Hippocampal formation (tissue), 2 donors: ENCODE measurements around the gene GALNTL6.
"Not testable (repeated sequence)": the region's sequence is repeated elsewhere in the genome, so short reads cannot be mapped to it uniquely, and the experiment has no call there.

ENCODE experiments used
- DNase-seq, 2 donors: peaks; one replicate each; lab custom pipeline; 2025; lab: John Stamatoyannopoulos, UW

The GALNTL6 gene

GRCh38 chr4:172868271-172868670 lies 1055.1 kb downstream of the GALNTL6 start:
- DNase-seq: no peak

DNA sequence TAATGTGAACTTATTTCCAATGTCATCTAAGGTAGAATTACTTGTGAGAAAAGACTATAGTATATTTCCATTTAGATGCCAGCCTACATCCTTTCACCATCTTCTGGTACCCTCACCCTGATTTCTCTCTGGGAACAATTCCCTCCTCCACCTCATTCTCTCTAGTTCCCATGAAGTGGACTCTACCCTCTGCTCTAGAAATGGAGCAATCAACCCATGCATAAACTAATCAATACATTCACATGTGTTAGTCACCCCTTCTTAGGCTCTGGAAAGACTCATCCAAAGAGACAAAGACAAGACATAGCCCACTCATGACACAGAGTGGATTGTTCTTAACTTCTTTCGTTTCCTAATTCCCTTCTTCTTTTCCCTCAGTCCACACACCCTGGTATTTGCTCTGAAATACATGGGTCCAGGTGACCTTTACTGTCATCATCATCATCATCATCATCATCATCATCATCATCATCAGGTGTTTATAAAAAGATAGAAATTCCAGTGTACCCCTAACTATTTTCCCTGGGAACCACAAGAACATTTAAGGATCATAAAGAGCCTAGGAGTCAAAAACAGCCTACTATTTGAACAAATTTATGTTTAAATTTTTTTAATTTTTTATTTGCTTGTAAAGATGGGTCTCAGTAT lies 1056.5 kb downstream of the GALNTL6 start:
- no peak for DNase-seq

- no peak for DNase-seq
Measured at GRCh38 chr4:172871381-172871780, 1058.2 kb downstream of the GALNTL6 start.

DNA sequence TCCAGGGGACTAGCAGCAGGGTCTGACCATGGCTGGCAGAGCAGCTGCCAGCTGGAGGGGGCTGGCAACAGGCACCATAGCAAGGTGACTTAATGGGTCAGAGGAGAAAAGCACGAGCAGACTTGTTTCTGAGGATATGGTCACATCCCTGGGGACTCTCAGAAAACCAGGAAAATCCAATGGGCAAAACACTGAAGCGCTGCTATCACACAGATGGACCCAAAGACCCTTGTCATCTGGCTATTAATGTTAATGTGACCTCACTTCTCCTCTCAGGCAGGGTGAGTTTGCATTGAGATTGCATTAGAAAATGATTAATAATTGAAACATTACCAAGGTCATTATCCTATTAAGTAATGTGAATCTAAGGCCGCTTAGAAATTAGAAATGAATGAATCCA lies 1061.7 kb downstream of the GALNTL6 start:
- DNase-seq: no peak

DNA sequence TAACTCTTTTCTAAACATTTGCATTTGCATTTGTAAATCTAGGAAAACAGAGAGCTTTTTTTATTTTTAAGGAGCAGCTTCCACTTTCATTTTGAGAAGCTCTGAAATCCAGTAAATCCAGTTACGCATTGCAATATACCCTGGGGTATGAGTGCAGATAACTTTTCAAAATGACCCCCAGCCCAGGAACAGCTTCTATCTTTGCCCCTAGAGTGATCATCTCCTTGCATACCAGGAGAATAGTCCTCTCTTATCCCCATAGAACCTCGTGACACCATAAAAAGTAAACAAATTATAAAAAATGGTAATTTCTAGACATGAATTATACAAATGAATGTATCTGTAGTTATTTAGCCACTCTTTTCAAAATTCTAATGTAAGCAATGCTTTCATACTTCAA lies 1063.2 kb downstream of the GALNTL6 start:
- no peak for DNase-seq

DNA sequence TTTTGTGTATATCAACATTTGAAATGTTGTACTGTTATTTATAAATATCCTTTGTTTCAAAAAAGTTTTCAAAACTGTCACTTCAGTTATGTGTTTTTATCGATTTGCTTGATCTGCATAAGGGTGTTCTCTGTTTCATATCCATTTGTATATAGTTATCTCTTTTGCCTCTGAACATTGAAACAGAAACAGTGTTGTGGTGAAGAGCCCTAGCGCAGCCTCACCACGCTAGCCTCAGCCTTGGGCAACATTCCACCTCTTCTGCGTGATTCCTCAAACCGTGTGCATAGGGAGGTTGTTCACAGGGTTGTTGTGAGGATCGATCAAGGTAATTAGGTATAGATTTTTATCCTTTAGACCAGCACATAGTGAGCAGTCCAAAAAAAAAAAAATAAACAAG lies 1068.4 kb downstream of the GALNTL6 start:
- DNase-seq: no peak

GRCh38 chr4:172887358-172887757 lies 1074.2 kb downstream of the GALNTL6 start:
- not testable (repeated sequence) for DNase-seq

DNA sequence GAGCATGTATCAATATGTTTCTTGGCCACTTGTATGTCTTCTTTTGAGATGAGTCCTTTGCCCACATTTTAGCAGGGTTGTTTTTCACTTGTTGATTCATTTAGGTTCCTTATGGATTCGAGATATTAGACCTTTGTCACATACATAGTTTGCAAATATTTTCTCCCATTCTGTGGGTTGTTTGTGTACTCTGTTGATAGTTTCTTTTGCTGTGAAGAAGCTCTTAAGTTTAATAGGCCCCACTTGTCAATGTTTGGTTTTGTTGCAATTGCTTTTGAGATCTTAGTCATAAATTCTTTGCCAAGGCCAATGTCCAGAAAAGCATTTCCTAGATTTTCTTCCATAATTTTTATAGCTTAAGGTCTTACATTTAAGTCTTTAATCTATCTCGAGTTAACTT lies 1074.8 kb downstream of the GALNTL6 start:
- no peak for DNase-seq

DNA sequence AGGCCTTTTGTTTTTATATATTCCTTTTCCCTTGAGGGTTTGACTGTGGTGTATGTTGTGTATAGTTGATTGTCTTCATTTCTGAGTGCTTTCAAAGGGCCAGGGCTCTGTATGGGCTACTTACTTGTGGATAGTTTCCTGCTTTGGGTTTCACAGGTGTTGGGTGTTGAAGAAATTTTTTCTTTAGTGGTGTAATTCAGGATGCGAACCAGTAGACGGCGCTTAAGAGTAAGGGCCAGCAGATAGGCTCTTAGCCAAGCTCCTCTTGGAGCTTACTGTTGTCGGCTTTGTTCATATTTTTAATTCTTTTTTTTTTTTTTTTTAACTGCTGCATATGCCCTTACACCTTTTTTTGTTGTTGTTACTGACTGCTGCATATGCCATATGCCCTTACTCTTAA lies 1079.1 kb downstream of the GALNTL6 start:
- no peak for DNase-seq

DNA sequence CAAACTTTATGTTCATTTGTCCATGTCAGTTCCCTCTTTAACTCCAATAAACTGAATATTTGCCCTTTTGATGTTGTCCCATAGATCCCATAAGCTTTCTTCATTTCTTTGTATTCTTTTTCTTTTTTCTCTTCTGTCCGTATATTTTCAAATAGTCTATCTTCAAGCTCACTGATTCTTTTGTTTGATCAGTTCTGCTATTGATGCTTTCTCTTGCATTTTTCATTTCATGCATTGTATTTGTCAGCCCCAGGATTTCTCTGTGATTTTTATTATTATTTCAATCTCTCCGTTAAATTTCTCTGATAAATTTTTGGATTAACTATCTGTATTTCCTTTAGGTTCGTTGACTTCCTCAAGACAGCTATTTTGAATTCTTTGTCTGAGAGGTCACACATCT lies 1082.5 kb downstream of the GALNTL6 start:
- no peak for DNase-seq

DNA sequence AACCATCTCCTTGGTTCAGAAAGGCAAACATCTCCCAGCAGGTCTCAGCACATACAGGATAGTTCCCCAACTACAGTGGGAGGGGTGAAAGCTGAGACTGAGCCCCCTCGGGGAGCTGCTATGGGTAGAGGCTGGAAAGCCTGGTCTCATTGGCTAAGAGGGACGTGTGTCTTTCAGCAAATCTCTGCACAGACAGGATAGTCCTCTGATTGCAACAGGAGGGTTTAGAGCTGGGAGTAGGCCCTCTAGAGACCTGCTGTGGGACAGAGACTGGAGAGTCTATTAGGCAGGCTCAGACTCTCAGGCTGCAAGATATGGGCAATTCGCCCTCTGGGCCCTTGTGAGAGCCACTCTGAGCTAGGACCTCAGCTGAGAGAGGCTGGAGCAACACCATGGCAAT lies 1083.8 kb downstream of the GALNTL6 start:
- no peak for DNase-seq

DNA sequence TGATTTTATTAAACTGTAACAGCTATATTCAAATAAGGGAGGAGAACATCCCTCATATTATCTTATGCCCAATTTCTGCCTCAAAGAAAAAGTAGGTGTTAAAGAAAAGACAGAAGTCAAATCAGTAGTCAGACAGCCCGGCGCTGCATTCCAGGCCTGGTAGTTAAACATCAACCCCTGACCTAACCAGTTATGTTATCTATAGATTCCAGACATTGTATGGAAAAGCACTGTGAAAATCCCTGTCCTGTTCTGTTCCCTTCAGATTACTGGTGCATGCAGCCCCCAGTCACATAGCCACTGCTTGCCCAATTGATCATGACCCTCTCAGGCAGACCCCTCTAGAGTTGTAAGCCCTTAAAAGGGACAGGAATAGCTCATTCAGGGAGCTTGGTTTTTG lies 1085.5 kb downstream of the GALNTL6 start:
- no peak for DNase-seq

GRCh38 chr4:172899861-172900260 lies 1086.7 kb downstream of the GALNTL6 start:
- no peak for DNase-seq

DNA sequence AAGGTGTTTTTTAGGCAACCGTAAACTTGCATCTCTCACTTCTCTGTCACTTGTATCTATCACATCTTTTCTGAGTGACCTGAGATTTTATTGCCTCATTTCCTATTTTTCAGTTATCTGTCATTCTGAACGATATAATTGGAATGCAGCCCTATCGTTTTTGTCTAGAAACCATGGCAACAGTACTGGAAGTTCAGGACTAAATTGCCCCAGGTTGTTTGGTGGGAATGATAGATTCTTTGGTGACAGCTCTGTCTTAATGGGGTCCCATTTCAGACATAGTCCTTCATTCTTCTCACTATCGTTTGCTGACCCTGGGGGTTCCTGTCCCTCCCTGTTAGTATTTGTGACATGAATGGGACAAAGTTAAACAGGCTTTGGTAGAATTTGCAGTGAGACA lies 1087.7 kb downstream of the GALNTL6 start:
- DNase-seq: no peak

DNA sequence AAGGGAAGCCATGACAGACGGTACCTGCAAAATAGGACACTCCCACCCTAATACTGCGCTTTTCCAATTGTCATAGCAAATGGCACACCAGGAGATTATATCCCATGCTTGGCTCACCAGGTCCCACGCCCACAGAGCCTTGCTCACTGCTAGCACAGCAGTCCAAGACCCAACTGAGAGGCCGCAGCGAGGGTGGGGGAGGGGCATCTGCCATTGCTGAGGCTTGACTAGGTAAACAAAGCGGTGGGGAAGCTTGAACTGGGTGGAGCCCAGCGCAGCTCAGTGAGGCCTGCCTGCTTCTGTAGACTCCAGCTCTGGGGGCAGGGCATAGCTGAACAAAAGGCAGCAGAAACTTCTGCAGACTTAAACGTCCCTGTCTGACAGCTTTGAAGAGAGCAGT lies 1099.3 kb downstream of the GALNTL6 start:
- DNase-seq: not testable (repeated sequence)

- DNase-seq: not testable (repeated sequence)
Measured at GRCh38 chr4:172917403-172917802, 1104.2 kb downstream of the GALNTL6 start.

DNA sequence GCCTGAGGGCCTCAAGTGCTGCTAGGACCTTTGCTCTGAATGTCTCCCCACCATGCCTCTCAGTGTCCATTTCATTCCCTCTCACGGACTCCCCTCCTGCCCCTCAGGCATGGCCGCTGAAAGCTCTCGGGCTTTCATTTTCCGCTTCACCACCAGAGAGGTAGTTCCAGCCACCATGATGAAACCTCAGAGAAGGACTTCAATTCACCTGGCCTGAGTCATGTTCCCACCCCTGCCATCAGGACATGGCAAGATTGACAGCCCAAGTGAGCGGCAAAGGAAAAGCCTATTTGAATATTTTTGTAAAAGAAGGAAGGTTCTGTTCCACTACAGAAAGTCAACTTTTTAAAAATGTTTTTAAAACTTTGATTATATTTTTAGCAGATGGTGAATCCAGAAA lies 1106.1 kb downstream of the GALNTL6 start:
- no peak for DNase-seq

DNA sequence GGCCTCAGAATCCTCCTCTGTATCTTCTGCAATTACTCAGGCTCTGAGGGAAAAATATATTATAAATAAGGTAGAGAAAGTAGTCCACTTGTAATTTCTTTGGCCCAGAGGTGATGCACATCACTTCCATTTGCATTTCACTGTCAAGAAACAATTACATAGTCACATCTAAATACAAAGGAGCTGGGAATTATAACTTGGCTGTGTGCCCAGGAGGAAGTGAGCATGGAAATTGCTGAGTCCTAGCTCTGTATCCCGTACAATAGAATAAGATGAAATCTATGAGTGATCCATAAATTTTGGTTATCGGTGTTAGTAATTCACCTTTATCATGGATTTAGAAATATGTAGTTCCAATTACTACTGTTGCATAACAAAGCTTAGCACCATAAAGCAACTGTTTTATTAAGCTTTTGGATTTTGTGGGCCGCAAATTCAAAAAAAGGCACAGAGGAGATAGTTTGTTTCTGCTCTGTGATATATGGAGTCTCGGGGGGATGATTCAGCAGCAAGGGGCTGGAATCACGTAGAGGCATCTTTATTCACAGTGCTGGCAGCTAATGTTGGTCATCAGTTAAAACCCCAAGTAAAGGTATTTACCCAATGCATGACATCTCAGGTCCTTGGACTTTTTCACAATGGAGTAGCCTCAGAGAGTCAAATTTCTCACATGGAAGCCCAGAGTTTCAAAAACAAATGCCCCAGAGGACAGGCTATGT lies 1114.1 kb downstream of the GALNTL6 start:
- no peak for DNase-seq

DNA sequence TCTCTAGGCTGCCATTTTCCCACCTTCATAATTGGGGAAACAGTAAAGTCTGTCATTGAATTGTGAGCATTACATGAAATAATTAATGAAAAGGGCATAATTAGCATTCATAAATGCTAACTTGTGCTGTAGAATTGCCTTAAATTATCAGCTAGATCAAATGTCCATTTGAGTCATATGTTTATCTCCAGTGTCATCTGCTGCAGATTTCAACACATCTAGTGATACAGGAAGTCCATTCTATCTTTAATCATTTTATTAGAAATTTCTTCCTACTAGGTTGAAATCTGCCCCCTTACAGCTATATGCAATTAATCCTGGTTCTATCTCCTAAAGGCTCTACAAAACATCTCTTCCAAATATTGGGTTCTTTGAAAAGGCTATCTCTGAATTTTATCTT lies 1115.1 kb downstream of the GALNTL6 start:
- no peak for DNase-seq

DNA sequence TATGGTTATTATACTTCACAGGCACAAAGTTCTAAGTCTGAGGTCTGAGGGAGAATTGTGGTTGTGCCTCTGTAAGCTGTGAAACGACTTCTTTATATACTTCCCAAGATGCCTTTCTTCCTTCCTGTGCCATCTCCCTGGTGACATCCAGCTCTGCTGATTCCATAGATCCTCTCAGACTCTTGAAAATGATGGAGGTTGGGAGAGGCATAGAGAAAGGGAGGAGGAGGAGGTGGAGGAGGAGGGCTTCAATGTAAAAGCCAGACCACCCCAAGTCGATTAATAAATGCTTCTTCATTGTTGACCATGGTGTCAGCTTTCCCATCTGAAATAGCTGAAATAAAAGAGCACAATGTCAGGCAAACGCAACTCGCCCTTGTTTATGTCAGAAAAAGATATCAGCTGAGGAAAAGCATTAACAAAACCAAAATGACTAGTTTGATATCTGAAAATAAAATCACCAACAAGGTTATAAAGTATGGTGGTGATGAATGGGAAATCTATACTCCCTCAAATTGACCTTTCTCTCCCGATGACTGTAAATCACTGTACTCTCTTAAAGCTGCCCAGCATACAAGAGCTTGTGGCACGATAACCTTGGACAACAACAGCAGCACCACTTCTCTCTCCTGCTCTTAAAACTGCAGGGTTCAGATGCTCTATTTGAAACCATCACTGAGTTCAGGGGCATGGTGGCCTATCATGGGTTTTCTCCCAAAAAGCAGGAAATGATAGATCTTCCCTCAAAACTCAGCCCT lies 1125.0 kb downstream of the GALNTL6 start:
- no peak for DNase-seq

DNA sequence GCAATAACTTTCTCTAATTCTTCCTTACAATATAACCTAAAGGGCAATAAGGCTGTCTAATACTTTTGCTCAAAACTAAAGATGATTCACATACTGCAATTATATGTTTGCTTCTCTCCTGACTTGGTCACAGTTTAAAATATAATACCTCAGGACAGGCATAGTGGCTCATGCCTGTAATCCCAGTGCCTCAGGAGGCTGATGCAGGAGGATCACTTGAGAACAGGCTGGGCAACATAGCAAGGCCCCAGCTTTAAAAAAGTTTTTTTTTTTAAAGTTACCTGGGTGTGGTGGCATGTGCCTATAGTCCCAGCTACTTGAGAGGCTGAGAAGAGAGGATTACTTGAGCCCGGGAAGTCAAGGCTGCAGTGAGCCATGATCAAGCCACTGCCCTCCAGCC lies 1125.7 kb downstream of the GALNTL6 start:
- DNase-seq: no peak

DNA sequence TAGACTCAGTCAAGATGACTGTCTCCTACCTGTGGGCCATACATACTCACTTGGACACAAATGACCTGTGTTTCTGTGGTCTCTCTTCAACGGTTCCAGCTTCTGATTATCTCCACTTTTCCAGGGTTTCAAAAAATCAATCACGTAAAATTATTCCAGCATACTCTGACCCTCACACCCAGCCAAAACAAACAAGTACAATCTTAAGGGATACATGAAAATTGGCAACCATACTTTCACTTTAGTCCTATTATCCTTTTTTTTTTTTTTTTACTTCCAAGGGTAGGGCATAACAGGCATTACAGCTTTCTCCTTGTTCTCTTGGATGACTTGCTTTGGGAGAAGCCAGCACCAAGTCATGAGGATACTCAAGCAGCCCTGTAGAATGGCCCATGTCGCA lies 1129.6 kb downstream of the GALNTL6 start:
- DNase-seq: no peak

DNA sequence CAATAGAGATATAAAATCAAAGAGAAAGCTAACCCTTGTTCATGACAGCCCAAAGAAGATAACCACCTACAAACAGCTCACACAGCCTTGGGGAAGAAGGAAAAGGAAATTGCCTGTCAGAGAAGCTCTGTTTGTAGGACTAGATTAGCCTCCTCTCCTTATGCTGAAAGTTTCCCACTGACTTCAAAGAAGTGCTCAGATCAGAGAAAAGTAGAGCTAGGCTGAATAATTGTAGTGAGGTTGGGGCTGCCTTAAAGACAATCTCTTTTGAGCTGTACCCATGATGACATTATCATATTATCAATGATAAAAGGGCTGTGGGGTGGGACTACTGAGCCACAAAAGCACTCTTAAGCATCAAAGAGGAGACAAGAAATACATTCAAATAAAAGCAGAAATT lies 1132.4 kb downstream of the GALNTL6 start:
- no peak for DNase-seq
